Astrocyte (in vitro differentiated cells and primary cell): Measurements from ENCODE around the gene CDK5RAP1. TPM values are rescaled to one million over a fixed set of nuclear protein-coding genes. Genes with fewer than 3 reads are reported as not detected.

Experiments
- DNase-seq: peaks from one replicate; pipeline ENCODE4 v3.0.0-alpha.2; 2010; ENCODE audit warnings: low read depth
- FAIRE-seq: peaks from 2 replicates; lab custom pipeline; 2011; peaks lifted over from hg19 to GRCh38; lab: Jason Lieb, UNC
- H2AFZ ChIP-seq: 2 replicates; pipeline ENCODE4 v1.6.0; 2012; ENCODE audit warnings: low read depth, low read length, inconsistent platforms
- H3K27ac ChIP-seq: 2 replicates; pipeline ENCODE4 v1.5.1; 2011; ENCODE audit warnings: low read depth, low read length, inconsistent platforms
- H3K27me3 ChIP-seq: 2 replicates; pipeline ENCODE4 v1.6.0; 2011; ENCODE audit warnings: low read length, inconsistent platforms; ENCODE audit not compliant: insufficient read depth
- H3K36me3 ChIP-seq: 2 replicates; pipeline ENCODE4 v1.5.1; 2011; ENCODE audit warnings: low read length, inconsistent platforms; ENCODE audit not compliant: insufficient read depth
- H3K4me1 ChIP-seq: 2 replicates; pipeline ENCODE4 v1.5.1; 2011; ENCODE audit warnings: low read length, inconsistent platforms; ENCODE audit not compliant: insufficient read depth
- H3K4me2 ChIP-seq: 2 replicates; pipeline ENCODE4 v1.6.0; 2012; ENCODE audit warnings: low read length, inconsistent platforms
- H3K4me3 ChIP-seq: 2 replicates; pipeline ENCODE4 v1.5.1; 2011; ENCODE audit warnings: low read depth, mild to moderate bottlenecking, low read length, inconsistent platforms; ENCODE audit not compliant: insufficient read depth
- H3K79me2 ChIP-seq: 2 replicates; pipeline ENCODE4 v1.6.0; 2012; ENCODE audit warnings: mild to moderate bottlenecking, low read length, inconsistent platforms; ENCODE audit not compliant: insufficient read depth
- H3K9ac ChIP-seq: 2 replicates; pipeline ENCODE4 v1.6.0; 2012; ENCODE audit warnings: mild to moderate bottlenecking, low read length, inconsistent platforms
- H3K9me3 ChIP-seq: 2 replicates; pipeline ENCODE4 v1.5.1; 2012; ENCODE audit warnings: low read depth, mild to moderate bottlenecking, low read length, inconsistent platforms; ENCODE audit not compliant: insufficient read depth
- H4K20me1 ChIP-seq: 2 replicates; pipeline ENCODE4 v1.6.0; 2012; ENCODE audit warnings: low read length, inconsistent platforms; ENCODE audit not compliant: insufficient read depth
- H3K27ac Mint-ChIP-seq: one replicate; pipeline ENCODE4 v1.8.0; 2021; ENCODE audit warnings: mild to moderate bottlenecking, mixed read lengths; ENCODE audit not compliant: unreplicated experiment
- H3K27me3 Mint-ChIP-seq: one replicate; pipeline ENCODE4 v1.8.0; 2021; ENCODE audit warnings: low read depth, mixed read lengths; ENCODE audit not compliant: unreplicated experiment
- H3K36me3 Mint-ChIP-seq: one replicate; pipeline ENCODE4 v1.8.0; 2021; ENCODE audit warnings: low read depth, mixed read lengths; ENCODE audit not compliant: unreplicated experiment
- H3K4me1 Mint-ChIP-seq: one replicate; pipeline ENCODE4 v1.8.0; 2021; ENCODE audit warnings: low read depth, mixed read lengths; ENCODE audit not compliant: unreplicated experiment
- H3K4me3 Mint-ChIP-seq: one replicate; pipeline ENCODE4 v1.8.0; 2021; ENCODE audit warnings: mild to moderate bottlenecking, moderate library complexity, mixed read lengths; ENCODE audit not compliant: unreplicated experiment
- H3K9me3 Mint-ChIP-seq: one replicate; pipeline ENCODE4 v1.8.0; 2021; ENCODE audit warnings: mild to moderate bottlenecking, mixed read lengths; ENCODE audit not compliant: unreplicated experiment
- EZH2 ChIP-seq: IDR thresholded peaks from 2 replicates; pipeline ENCODE4 v1.6.1; 2012; ENCODE audit warnings: mild to moderate bottlenecking, low read length, inconsistent platforms; ENCODE audit not compliant: insufficient read depth
- total RNA-seq: library from RNA; stranded (reverse); gene quantifications from 2 replicates; pipeline ENCODE4 v1.2.1, GENCODE V29; 2021
- TF ChIP-seq, protein P1 (sequence below): IDR thresholded peaks from 2 replicates; pipeline ENCODE4 v1.5.1; 2011; ENCODE audit warnings: low read depth, mild to moderate bottlenecking, inconsistent platforms, low read length, moderate library complexity; ENCODE audit not compliant: insufficient read depth

CDK5RAP1 gene
- total RNA-seq, 1 donor from 2014 or later: 29.2 TPM

DNA sequence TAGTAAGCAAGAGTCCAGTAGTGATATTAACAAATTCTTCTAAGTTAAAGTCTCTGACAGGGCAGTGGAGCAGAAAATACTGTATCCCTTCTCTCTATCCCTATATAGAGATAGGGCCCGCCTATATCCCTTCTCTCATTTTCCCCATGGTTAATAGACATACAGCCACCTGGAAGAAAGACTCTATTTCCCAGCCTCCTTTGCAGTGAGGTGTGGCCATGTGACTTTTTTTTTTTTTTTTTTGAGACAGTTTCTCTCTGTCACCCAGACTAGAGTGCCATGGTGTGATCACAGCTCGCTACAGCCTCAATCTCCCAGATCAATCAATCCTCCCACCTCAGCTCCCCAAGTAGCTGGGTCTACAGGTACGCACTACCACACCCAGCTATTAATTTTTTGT lies 16.7 kb upstream of the CDK5RAP1 start:
- H3K4me1 Mint-ChIP-seq: peaks cover 2% of the 10 kb centered on the region
- Histone ChIP-seq H3K9me3 (no peaks in the 10 kb centered on the region), H3K9ac (no peak overlapping the region), H3K4me3 (no peak overlapping the region), H3K4me2 (no peak overlapping the region), H3K27ac (no peak overlapping the region), H3K79me2 (no peaks in the 10 kb centered on the region), H3K4me1 (peaks cover 5% of the 10 kb centered on the region), H2AFZ (no peak overlapping the region), H3K27me3 (no peaks in the 10 kb centered on the region), H4K20me1 (no peaks in the 10 kb centered on the region), H3K36me3 (no peaks in the 10 kb centered on the region)
- H3K27me3 Mint-ChIP-seq: peaks cover 3% of the 10 kb centered on the region
- DNase-seq (no peak), FAIRE-seq (no peak)
- H3K27ac Mint-ChIP-seq: no peak overlapping the region
- H3K9me3 Mint-ChIP-seq: no peaks in the 10 kb centered on the region
- no peaks in the 10 kb centered on the region for H3K36me3 Mint-ChIP-seq
- no peak overlapping the region for H3K4me3 Mint-ChIP-seq
- TF ChIP-seq, protein P1, sequence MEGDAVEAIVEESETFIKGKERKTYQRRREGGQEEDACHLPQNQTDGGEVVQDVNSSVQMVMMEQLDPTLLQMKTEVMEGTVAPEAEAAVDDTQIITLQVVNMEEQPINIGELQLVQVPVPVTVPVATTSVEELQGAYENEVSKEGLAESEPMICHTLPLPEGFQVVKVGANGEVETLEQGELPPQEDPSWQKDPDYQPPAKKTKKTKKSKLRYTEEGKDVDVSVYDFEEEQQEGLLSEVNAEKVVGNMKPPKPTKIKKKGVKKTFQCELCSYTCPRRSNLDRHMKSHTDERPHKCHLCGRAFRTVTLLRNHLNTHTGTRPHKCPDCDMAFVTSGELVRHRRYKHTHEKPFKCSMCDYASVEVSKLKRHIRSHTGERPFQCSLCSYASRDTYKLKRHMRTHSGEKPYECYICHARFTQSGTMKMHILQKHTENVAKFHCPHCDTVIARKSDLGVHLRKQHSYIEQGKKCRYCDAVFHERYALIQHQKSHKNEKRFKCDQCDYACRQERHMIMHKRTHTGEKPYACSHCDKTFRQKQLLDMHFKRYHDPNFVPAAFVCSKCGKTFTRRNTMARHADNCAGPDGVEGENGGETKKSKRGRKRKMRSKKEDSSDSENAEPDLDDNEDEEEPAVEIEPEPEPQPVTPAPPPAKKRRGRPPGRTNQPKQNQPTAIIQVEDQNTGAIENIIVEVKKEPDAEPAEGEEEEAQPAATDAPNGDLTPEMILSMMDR: no peak
- TF ChIP-seq EZH2: no peak

DNA sequence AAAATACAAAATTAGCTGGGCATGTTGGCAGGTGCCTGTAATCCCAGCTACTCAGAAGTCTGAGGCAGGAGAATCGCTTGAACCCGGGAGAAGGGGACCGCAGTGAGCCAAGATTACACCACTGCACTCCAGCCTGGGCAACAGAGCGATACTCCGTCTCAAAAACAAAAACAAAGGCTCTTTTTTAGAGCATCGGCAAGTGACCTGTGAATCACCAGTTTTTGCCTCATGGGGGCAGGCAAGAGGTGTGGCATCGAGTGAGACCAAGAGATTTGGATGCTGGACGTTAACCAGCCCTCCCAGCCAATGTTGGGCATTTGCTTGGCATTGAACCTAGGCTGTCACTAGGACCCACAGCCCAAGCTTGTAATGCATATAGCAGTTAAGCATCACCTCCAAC lies 14.6 kb upstream of the CDK5RAP1 start:
- Histone ChIP-seq H3K27me3 (no peaks in the 10 kb centered on the region), H3K9ac (no peak overlapping the region), H3K9me3 (no peaks in the 10 kb centered on the region), H3K27ac (no peak overlapping the region), H3K4me2 (no peak overlapping the region), H4K20me1 (no peaks in the 10 kb centered on the region), H3K4me1 (no peaks in the 10 kb centered on the region), H3K36me3 (peaks cover 3% of the 10 kb centered on the region), H2AFZ (no peak overlapping the region), H3K79me2 (no peaks in the 10 kb centered on the region), H3K4me3 (no peak overlapping the region)
- Mint-ChIP-seq H3K27ac (no peak overlapping the region), H3K9me3 (no peaks in the 10 kb centered on the region), H3K4me3 (no peak overlapping the region), H3K4me1 (peaks cover 4% of the 10 kb centered on the region), H3K27me3 (peaks cover 3% of the 10 kb centered on the region), H3K36me3 (peaks cover 2% of the 10 kb centered on the region)
- FAIRE-seq (no peak), DNase-seq (no peak)
- TF ChIP-seq EZH2: no peak
- TF ChIP-seq, protein P1: peak; percentile 45

DNA sequence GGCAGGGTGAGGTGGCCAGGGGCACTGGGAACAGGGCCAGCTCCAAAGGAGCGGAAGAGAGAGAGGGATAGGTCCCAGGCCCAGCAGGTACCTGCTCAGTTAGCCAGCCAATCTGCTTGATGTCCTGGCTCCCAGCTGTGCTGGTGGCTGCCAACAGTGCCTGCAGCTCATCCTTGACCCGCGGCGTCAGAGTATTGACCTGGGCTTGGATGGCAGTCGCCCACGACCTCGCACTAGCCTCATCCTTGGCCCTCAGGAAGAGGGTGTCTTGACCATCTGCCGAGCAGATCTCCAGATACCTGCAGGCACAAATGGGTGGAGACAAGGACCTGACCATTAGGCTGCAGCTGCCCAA lies 11.1 kb upstream of the CDK5RAP1 start:
- H3K4me3 ChIP-seq: no peak overlapping the region
- H4K20me1 ChIP-seq: no peaks in the 10 kb centered on the region
- no peak overlapping the region for H3K9ac ChIP-seq
- no peak overlapping the region for H3K27ac ChIP-seq
- Mint-ChIP-seq H3K4me1 (peaks cover 5% of the 10 kb centered on the region), H3K4me3 (no peak overlapping the region), H3K27ac (no peak overlapping the region), H3K9me3 (peaks cover under 1% of the 10 kb centered on the region), H3K36me3 (peaks cover 11% of the 10 kb centered on the region), H3K27me3 (no peaks in the 10 kb centered on the region)
- peaks cover 2% of the 10 kb centered on the region for H3K9me3 ChIP-seq
- no peak overlapping the region for H3K4me2 ChIP-seq
- H3K27me3 ChIP-seq: no peaks in the 10 kb centered on the region
- FAIRE-seq (no peak), DNase-seq (no peak)
- H3K79me2 ChIP-seq: no peaks in the 10 kb centered on the region
- peaks cover 3% of the 10 kb centered on the region for H3K36me3 ChIP-seq
- TF ChIP-seq, protein P1: no peak
- no peak for TF ChIP-seq EZH2
- no peak overlapping the region for H2AFZ ChIP-seq
- H3K4me1 ChIP-seq: no peaks in the 10 kb centered on the region
